Stimulated activated effector memory CD8-positive, alpha-beta T cell treated with anti-CD3 and anti-CD28 coated beads, Interleukin-12 subunit alpha, Interleukin-12 subunit beta, amount 100 ng/mL, for 72 hours (primary cell): Measurements from ENCODE around the gene JOSD2.

Experiments used
- ATAC-seq: fragments of 150-1000 bp; cut with Tn5 transposase; 2 replicates; pipeline ENCODE4 v1.10.0; 2021
- DNase-seq, 2 donors: peaks; one replicate each; pipeline ENCODE4 v3.0.0; 2021 to 2022; ENCODE audit warnings: low spot score in 2 of 2
- H3K27ac Mint-ChIP-seq: one replicate; pipeline ENCODE4 v1.8.0; 2022; ENCODE audit warnings: mild to moderate bottlenecking, mixed read lengths
- H3K36me3 Mint-ChIP-seq: one replicate; pipeline ENCODE4 v1.8.0; 2022; ENCODE audit warnings: mild to moderate bottlenecking, mixed read lengths
- H3K4me1 Mint-ChIP-seq: one replicate; pipeline ENCODE4 v1.8.0; 2022; ENCODE audit warnings: mixed read lengths
- H3K4me3 Mint-ChIP-seq: one replicate; pipeline ENCODE4 v1.8.0; 2022; ENCODE audit warnings: mild to moderate bottlenecking, mixed read lengths
- H3K9me3 Mint-ChIP-seq: one replicate; pipeline ENCODE4 v1.8.0; 2022; ENCODE audit warnings: mixed read lengths

Gene JOSD2

GRCh38 chr19:50511069-50511822 is at the start of gene JOSD2:
Gene JOSD2 (minus strand): TSS chr19:50511191. CDS start chr19:50510431, 760 bp downstream.
- ATAC-seq, result peak; percentile 92
- Mint-ChIP-seq H3K4me1 (peaks cover 47% of the 10 kb centered on the region), H3K36me3 (peaks cover 60% of the 10 kb centered on the region)

GRCh38 chr19:50559636-50560035 is 48.6 kb upstream of the JOSD2 start:
- H3K9me3 Mint-ChIP-seq, result no peaks in the 10 kb centered on the region
- peaks cover 14% of the 10 kb centered on the region for H3K4me1 Mint-ChIP-seq
- ATAC-seq (no peak), DNase-seq (no peak)
- no peak overlapping the region for H3K27ac Mint-ChIP-seq
- no peaks in the 10 kb centered on the region for H3K36me3 Mint-ChIP-seq
- no peak overlapping the region for H3K4me3 Mint-ChIP-seq

More at GRCh38 chr19:50511069-50511822, at the start of gene JOSD2:
- DNase-seq, result peak; percentile 90 to 96
- Mint-ChIP-seq H3K4me3 (peak within 1 kb of the TSS; percentile 83), H3K27ac (peak within 1 kb of the TSS; percentile 96), H3K9me3 (no peaks in the 10 kb centered on the region)

GRCh38 chr19:50558449-50558848 is 47.5 kb upstream of the JOSD2 start:
- ATAC-seq (no peak), DNase-seq (no peak)
- Mint-ChIP-seq H3K4me3 (no peak overlapping the region), H3K36me3 (no peaks in the 10 kb centered on the region), H3K4me1 (peaks cover 15% of the 10 kb centered on the region), H3K9me3 (no peaks in the 10 kb centered on the region), H3K27ac (no peak overlapping the region)

GRCh38 chr19:50558039-50558438 is 47.0 kb upstream of the JOSD2 start:
- Mint-ChIP-seq H3K4me1 (peaks cover 19% of the 10 kb centered on the region), H3K36me3 (no peaks in the 10 kb centered on the region), H3K9me3 (no peaks in the 10 kb centered on the region), H3K27ac (no peak overlapping the region), H3K4me3 (no peak overlapping the region)
- DNase-seq (no peak), ATAC-seq (no peak)

- Mint-ChIP-seq H3K9me3 (no peaks in the 10 kb centered on the region), H3K36me3 (no peaks in the 10 kb centered on the region), H3K27ac (no peak overlapping the region), H3K4me3 (peak overlapping the region; percentile 91), H3K4me1 (peaks cover 26% of the 10 kb centered on the region)
- ATAC-seq, result no peak
- DNase-seq, result no peak
Observed at GRCh38 chr19:50557009-50557613, 46.1 kb upstream of the JOSD2 start.

- Mint-ChIP-seq H3K36me3 (no peaks in the 10 kb centered on the region), H3K27ac (peak overlapping the region; percentile 79), H3K4me1 (peaks cover 28% of the 10 kb centered on the region), H3K4me3 (peak overlapping the region; percentile 91), H3K9me3 (no peaks in the 10 kb centered on the region)
- peak; percentile 73 to 89 for DNase-seq
- peak; percentile 81 for ATAC-seq
Observed at GRCh38 chr19:50556282-50557008, 45.5 kb upstream of the JOSD2 start.

- H3K27ac Mint-ChIP-seq, result peak overlapping the region; percentile 79
- no peaks in the 10 kb centered on the region for H3K9me3 Mint-ChIP-seq
- peaks cover 28% of the 10 kb centered on the region for H3K4me1 Mint-ChIP-seq
- H3K36me3 Mint-ChIP-seq, result no peaks in the 10 kb centered on the region
- DNase-seq, result no peak
- H3K4me3 Mint-ChIP-seq, result peak overlapping the region; percentile 91
- ATAC-seq, result no peak
Observed at GRCh38 chr19:50555450-50556281, 44.7 kb upstream of the JOSD2 start.

- Mint-ChIP-seq H3K4me3 (peak overlapping the region; percentile 91), H3K36me3 (no peaks in the 10 kb centered on the region), H3K9me3 (no peaks in the 10 kb centered on the region), H3K4me1 (peaks cover 28% of the 10 kb centered on the region), H3K27ac (no peak overlapping the region)
- ATAC-seq, result no peak
- no peak for DNase-seq
Observed at GRCh38 chr19:50555033-50555432, 44.0 kb upstream of the JOSD2 start.

GRCh38 chr19:50554212-50554611 is 43.2 kb upstream of the JOSD2 start:
- Mint-ChIP-seq H3K27ac (no peak overlapping the region), H3K4me1 (peaks cover 28% of the 10 kb centered on the region), H3K4me3 (no peak overlapping the region), H3K9me3 (no peaks in the 10 kb centered on the region), H3K36me3 (no peaks in the 10 kb centered on the region)
- ATAC-seq (no peak), DNase-seq (no peak)

GRCh38 chr19:50553134-50553703 is 42.2 kb upstream of the JOSD2 start:
- no peak for ATAC-seq
- H3K27ac Mint-ChIP-seq, result no peak overlapping the region
- no peaks in the 10 kb centered on the region for H3K9me3 Mint-ChIP-seq
- H3K36me3 Mint-ChIP-seq, result no peaks in the 10 kb centered on the region
- H3K4me3 Mint-ChIP-seq, result no peak overlapping the region
- no peak for DNase-seq
- H3K4me1 Mint-ChIP-seq, result peaks cover 28% of the 10 kb centered on the region

GRCh38 chr19:50552540-50552939 is 41.5 kb upstream of the JOSD2 start:
- DNase-seq (no peak), ATAC-seq (no peak)
- Mint-ChIP-seq H3K27ac (no peak overlapping the region), H3K36me3 (no peaks in the 10 kb centered on the region), H3K9me3 (no peaks in the 10 kb centered on the region), H3K4me1 (peaks cover 28% of the 10 kb centered on the region), H3K4me3 (no peak overlapping the region)

- Mint-ChIP-seq H3K36me3 (no peaks in the 10 kb centered on the region), H3K9me3 (no peaks in the 10 kb centered on the region), H3K4me3 (no peak overlapping the region), H3K27ac (peak overlapping the region; percentile 10), H3K4me1 (peaks cover 26% of the 10 kb centered on the region)
- ATAC-seq (no peak), DNase-seq (no peak)
Observed at GRCh38 chr19:50551715-50552187, 40.8 kb upstream of the JOSD2 start.

GRCh38 chr19:50551034-50551714 is 40.2 kb upstream of the JOSD2 start:
- H3K27ac Mint-ChIP-seq, result peak overlapping the region; percentile 10
- no peak overlapping the region for H3K4me3 Mint-ChIP-seq
- H3K4me1 Mint-ChIP-seq, result peaks cover 21% of the 10 kb centered on the region
- no peak for DNase-seq
- ATAC-seq, result no peak
- no peaks in the 10 kb centered on the region for H3K36me3 Mint-ChIP-seq
- H3K9me3 Mint-ChIP-seq, result no peaks in the 10 kb centered on the region

GRCh38 chr19:50550594-50550966 is 39.6 kb upstream of the JOSD2 start:
- ATAC-seq (no peak), DNase-seq (no peak)
- no peak overlapping the region for H3K4me3 Mint-ChIP-seq
- H3K36me3 Mint-ChIP-seq, result no peaks in the 10 kb centered on the region
- H3K9me3 Mint-ChIP-seq, result no peaks in the 10 kb centered on the region
- H3K4me1 Mint-ChIP-seq, result peaks cover 19% of the 10 kb centered on the region
- no peak overlapping the region for H3K27ac Mint-ChIP-seq
